GM20431 (cell line): ENCODE data around the gene HOXB13.
"Not testable (repeated sequence)": the region's sequence is repeated elsewhere in the genome, so short reads cannot be mapped to it uniquely, and the experiment has no call there.

ENCODE experiments used
- in situ Hi-C: fragments of 300-500 bp; cut with MseI, MboI; formaldehyde crosslinking; loops from one replicate; pipeline ENCODE4 v1.15.0; 2020; ENCODE audit warnings: low sequenced_read_pairs; ENCODE audit not compliant: unreplicated experiment

HOXB13 gene

DNA sequence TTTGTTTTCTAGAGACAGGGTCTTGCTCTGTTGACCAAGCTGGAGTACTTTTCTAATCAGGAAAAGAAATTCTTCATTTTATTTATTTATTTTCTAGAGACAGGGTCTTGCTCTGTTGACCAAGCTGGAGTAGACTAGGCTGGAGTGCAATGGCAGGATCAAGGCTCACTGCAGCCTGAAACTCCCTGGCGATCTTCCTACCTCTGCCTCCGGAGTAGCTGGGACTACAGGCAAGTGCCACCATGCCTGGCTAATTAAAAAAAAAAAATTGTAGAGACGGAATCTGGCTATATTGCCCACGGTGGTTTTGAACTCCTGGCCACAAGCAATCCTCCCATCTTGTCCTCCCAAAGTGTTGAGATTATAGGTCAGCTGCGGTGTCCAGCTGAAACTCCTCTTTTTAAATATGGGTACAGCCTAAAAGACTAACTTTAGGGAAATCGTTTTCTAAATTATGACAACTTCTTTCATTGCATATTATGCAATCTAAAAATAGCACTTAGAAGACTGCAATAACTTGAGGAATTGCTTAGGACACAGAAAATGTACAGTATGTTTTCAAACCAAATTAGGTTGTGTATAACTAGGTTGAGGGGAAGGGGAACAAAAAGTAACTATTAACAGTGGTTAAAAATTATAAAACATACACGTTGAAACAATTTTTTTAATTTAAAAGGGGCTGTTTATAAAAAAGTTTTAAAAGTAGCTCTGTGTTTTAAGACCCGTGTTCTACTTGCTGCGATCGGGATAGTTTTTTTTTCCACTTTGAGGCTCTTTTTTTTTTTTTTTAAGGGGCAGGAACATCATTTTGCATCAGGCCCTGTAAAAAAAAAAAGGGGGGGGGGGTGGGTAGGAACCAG lies 11.0 kb downstream of the HOXB13 start:
- in situ Hi-C loops = no loop called here

DNA sequence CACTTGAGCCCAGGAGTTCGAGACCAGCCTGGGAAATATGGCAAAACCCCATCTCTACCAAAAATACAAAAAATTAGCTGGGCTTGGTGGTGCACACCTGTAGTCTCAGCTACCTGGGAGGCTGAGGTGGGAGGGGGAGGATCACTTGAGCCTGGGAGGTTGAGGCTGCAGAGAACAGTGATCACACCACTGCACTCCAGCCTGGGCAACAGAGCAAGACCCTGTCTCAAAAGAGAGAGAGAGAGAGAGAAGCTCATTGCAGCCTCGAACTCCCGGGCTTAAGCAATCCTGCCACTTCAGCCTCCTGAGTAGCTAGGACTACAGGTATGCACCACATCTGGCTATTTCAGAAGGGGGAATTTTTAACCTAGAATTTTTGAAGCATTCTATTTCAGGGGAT lies 12.0 kb downstream of the HOXB13 start:
- in situ Hi-C loops = not testable (repeated sequence)

DNA sequence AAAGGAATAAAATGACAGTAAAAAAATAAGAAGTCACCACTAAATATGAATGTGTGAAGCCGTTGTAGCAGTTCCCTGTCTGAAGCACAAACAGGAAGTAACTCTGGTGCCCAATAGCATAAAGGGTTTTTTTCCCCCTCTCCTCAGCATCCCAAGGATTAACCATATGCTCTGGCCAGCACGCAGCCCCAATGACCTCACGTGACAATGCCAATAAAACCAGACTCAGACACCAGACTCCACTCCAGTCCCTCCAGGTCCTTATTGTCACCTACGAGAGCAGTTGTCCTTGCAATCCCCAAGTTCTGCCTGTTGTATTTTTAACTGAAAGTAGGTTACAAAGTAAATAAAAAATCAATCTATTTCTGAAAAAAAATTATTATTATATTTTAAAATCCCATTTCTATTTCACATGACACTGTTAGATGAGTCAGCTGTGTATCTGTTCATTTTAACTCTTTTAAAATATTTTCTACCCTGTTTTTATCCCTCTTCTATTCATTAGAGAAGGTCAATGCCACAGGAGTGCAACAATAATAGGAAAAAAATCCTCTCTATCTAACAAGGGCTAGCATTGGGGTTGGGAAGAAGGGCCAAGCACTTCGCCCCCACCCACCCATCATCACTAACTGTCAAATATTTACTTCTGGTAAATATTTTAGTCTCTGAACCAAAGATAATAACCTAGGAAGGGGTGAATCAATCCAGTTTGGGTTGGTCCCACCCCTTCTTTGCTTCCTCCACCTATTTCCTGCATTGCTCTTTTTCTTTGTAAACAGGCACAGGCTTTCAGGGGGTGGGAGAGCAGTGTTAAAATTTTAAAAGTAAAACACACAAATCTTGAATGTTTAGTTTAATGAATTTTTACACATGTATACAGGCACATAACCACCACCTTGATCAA lies 12.8 kb downstream of the HOXB13 start:
- in situ Hi-C loops = no loop called here

DNA sequence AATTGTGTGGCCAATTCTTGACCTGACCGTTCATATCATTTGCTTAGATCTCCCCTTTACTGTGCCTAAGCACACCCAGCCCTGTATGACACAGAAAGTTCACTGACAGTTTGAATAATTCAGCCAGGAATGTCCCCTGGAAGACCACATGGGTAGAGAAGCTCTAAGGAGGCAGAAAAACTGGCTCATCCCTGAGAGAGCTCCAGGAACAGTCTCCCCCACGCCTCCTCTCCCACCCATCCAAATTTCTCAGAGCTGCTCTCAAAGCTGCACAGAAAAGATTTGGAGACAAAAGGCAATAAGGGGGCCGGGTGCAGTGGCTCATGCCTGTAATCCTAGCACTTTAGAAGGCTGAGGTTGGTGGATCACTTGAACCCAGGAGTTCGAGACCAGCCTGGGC lies 17.4 kb downstream of the HOXB13 start:
- in situ Hi-C loops = no loop called here

DNA sequence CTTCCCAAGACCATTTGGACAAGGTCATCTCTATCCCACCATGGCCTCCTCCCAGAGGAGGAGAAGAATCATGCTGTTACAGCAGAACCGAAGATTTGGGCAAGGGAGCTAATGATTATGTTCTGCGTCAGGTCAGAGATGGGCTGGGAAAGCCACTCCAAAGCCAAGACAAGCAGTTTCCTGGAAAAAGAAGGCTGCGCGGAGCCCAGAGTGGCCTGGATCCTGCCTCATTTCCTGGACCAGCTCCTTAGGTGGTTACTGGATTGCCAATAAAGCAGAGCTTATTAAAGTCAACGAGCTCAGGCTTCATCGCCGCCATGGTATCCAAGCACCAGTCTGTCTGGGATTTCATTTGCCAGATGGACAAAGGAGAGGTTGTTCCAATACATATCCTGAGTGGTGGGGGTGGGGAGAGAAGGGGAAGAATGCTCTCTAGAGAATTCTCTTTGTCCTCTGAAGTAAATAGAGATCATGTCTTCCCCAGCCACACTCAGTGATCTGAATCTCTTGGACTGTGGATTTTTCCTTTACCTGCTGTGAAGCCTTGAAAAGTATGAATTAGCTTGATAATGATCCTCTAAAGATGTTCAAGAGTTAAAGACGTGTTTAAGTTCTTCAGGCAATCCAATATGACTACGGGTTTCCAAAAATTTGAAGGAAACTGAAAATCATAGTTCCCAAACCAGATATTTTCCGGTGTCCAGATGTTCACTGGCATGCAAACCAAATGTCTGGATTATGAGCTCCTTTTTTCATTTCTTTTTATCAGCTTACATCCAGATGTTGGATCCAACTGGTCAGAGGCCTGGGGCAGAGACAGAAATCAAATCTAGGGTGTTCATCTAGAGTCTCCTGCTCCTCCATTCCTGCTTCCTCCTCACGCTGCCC lies 23.9 kb downstream of the HOXB13 start:
- in situ Hi-C loops = no loop called here

DNA sequence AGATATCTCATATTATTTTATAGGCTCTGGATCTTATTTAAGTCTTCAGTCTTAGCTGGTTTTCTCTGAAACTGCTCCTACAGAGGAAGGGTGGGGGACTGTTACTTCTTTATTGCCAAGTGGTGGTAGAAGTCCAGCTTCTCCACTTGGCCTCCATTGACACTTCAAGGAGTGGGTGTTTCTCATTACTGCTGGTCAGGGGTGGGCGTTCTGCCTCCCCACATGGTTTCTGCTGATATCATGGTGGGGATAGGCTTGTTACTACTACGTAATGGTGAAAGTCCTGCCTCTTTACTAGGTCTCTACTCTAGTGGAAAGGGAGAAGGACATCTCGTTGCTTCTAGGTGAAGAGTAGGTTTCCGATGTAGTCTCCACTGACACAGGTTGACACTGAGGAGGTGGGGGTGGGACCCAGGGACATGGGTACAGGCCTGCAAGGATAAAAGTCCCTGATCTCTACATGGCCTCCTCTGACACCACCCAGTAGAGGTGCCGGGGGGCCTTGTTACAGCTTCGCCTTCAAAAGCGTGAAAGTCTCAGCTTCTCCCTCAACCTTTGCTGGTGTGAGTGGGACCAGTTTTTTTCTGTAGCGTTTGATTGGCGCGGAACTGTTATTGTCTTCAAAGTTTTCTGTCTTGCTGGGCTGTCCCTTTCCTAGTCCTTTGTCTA lies 26.6 kb downstream of the HOXB13 start:
- in situ Hi-C loops = no loop called here

DNA sequence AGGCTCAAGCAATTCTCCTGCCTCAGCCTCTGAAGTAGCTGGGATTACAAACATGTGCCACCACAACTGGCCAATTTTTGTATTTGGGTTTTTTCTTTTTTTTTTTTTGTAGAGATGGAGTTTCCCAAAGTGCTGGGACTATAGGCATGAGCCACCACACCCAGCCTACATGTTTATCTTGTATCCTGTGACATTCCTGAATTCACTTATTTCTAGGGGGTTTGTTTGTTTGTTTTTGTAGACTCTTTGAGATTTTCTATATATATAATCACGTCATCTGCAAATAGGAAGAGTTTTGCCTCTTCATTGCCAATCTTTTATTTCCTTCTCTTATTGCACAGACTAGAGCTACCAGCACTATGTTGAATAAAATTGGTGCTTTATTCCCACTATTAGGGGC lies 35.4 kb downstream of the HOXB13 start:
- in situ Hi-C loops = no loop called here

DNA sequence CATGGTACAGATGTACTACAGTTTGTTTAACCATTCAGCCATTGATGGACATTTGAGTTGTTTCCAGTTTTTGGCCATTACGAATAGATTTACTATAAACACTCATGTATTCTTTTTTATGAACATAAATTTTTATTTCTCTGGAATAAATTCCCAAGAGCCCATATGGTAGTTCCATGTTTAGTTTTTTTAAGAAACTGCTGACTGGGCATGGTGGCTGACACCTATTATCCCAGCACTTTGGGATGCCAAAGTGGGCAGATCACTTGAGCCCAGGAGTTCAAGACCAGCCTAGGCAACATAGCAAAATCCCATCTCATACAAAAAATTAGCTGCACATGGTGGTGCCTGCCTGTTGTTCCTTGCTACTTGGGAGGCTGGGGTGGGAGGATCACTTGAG lies 36.5 kb downstream of the HOXB13 start:
- in situ Hi-C loops = no loop called here

DNA sequence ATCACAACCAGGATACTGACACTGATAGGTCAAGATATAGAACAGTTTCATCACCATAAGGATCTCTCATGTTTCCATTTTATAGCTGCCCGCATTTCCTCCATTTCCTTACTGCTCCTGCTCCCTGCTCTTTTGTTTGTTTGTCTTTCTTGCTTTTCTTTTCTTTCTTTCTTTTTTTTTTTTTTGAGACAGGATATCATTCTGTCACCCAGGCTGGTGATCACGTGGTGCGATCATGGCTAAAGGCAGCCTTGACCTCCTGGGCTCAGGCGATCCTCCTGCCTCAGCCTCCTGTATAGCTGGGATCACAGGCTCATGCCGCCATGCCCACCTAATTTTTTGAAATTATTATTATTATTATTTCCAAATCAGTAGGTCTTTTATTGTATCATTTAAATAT lies 37.9 kb downstream of the HOXB13 start:
- in situ Hi-C loops = no loop called here

DNA sequence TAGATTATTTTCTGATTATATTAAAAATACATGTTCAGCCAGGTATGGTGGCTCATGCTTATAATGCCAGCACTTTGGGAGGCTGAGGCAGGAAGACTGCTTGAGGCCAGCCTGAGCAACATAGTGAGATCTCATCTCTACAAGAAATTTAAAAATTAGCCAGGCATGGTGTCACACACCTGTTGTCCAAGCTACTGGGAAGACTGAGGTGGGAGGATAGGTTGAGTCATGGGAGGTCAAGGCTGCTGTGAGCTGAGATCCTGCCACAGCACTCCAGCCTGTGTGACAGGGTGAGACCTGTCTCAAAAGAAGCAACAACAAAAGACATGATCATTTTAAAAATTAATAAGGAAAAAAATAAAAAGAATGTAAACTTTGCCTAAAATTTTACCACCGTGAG lies 46.9 kb downstream of the HOXB13 start:
- in situ Hi-C loops = no loop called here

DNA sequence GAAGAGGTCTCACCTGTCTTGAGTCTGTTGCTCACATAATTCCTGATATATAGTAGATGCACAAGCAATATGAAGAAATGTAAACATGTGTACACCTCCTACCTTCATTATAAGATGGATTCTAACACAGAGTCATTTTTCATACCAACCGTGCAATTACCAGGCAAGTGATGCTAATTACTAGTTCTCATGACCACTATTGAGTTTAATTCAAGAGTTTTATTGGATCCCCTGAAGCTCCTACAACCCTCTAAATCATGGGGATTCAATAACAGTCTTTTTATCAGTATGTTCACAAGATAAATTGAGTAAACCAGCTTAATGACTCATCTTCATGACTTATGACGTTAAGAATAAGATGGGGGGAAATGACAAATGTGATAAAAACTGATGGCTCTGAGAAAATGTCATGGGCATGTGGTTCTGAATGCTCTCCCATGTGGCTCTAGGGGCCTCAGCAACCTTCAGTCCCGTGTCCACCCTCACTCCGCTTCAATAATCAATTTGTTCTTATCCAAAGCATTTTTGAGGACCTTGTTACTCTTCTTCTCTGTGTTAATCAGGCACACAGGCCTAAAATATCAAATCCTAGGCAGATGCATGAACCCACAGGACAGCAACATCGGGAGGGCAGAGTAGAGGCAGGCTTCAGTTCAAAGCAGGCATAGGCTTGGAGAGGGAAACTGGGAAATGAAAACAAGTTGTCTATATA lies 49.0 kb downstream of the HOXB13 start:
- in situ Hi-C loops = loop anchor here (10.0 kb wide), 1 partner anchor 195 kb away; no protein-coding TSS in a partner anchor

DNA sequence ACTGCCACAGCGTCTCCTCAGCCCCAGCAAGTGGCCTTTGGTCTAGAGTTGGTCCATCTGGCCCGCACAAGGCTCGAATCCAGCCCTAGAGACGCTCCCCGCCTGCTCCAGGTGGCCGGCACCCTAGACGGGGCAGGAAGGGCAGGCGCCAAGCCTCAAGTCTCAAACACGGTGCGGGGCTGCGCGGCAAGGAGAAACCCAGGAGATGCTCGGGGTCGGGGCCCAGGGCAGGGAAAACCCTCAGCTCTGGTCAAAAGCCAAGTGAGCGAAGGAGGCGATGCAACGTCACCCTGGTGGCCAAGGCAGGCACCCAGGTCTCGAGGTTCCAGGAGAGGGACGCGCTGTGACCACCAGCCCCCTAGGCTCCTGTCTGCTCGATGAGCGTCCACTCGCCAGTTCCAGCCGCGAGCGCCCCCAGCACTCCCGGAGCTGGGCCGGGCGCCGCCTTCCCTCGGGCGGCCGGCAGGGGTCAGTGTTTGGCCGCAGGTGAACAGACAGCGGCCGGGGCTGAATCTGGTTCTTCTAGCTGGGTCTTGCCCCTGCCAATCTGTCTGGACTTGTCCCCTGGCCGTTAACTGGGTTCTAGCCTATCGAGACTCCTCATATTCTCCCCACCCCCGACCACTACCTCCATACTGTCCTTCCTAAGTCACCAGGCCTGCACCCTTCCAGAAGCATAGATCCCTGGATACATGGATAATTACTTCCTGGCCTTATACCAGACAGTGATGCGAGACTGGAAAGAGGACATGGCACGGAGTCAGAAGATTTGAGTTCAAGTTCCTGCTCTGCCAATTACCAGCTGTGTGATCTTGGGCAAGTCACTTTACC lies 50.2 kb downstream of the HOXB13 start:
- in situ Hi-C loops = loop anchor here (10.0 kb wide), 1 partner anchor 196 kb away; no protein-coding TSS in a partner anchor

DNA sequence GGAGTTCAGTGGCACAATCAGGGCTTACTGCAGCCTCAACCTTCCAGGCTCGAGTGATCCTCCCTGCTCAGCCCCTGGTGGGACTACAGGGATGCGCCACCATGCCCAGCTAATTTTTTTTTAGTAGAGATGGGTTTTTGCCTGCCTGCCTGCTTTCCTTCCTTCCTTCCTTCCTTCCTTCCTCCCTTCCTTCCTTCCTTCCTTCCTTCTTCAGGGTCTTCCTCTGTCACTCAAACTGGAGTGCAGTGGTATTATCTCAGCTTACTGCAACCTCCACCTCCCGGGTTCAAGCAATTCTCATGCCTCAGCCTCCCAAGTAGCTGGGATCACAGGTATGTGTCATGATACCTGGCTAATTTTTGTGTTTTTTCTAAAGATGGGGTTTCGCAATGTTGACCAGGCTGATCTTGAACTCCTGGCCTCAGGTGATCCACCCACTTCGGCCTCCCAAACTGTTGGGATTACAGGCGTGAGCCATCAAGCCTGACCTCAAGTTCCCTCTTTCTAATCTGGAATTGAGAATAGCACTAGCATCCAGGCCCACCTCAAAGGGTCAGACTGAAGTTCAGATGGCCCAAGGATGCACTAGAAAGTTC lies 51.5 kb downstream of the HOXB13 start:
- in situ Hi-C loops = loop anchor here (10.0 kb wide), 1 partner anchor 198 kb away; no protein-coding TSS in a partner anchor
